HL-60 (cell line): ENCODE measurements around the gene KANK3.
"Not testable (repeated sequence)": the region's sequence is repeated elsewhere in the genome, so short reads cannot be mapped to it uniquely, and the experiment has no call there.

Source experiments
- CTCF ChIP-seq: IDR thresholded peaks from one replicate; pipeline ENCODE4 v1.5.1; 2011; ENCODE audit warnings: low read length, control low read depth, inconsistent platforms; ENCODE audit not compliant: insufficient read depth
- SPI1 ChIP-seq: IDR thresholded peaks from 2 replicates; pipeline ENCODE4 v1.6.1; 2012; ENCODE audit warnings: low read depth, mild to moderate bottlenecking, borderline replicate concordance

DNA sequence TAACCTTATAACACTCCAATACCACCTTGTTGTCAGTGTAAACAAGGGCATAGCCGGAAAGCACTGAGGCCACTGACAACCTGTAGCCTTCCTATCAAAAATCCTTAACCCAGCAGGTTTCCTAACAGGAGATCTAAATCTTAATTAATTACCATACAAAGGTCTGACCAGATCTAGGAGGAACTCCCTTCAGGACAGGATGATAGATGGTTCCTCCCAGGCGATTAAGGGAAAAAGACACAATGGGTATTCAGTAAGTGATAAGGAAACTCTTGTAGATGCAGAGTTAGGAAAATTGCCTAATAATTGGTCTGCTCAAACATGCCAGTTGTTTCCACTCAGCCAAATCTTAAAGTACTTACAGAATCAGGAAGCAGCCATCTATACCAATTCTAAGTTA lies 42.0 kb upstream of the KANK3 start:
- not testable (repeated sequence) for TF ChIP-seq CTCF, SPI1
